OCI-LY3 (cell line): ENCODE results near the gene DOCK2.

Experiments used
- H2AFZ ChIP-seq: fragments of 200-600, 300-600 bp; shearing (Covaris generic); 2 replicates; pipeline ENCODE4 v1.6.0; 2014; ENCODE audit warnings: antibody characterized with exemption, low read depth, low read length
- H3K27ac ChIP-seq: fragments of 200-600, 300-600 bp; sonication (generic); 2 replicates; pipeline ENCODE4 v1.5.1; 2014; ENCODE audit warnings: mild to moderate bottlenecking, low read length, moderate library complexity, mixed read lengths
- H3K27me3 ChIP-seq: fragments of 200-600, 300-600 bp; sonication (generic); 2 replicates; pipeline ENCODE4 v1.6.1; 2014; ENCODE audit warnings: low read depth, low read length, mixed read lengths
- H3K36me3 ChIP-seq: fragments of 200-600, 300-600 bp; sonication (generic); replicated peaks from 2 replicates; pipeline ENCODE3; 2014; ENCODE audit warnings: low read depth, low read length, mixed read lengths
- H3K4me1 ChIP-seq: fragments of 300-600, 200-600 bp; sonication (generic); 2 replicates; pipeline ENCODE4 v1.6.1; 2014; ENCODE audit warnings: low read length, mixed read lengths
- H3K4me2 ChIP-seq: fragments of 200-600, 300-600 bp; sonication (generic); 2 replicates; pipeline ENCODE4 v1.6.1; 2014; ENCODE audit warnings: low read length, mixed read lengths
- H3K4me3 ChIP-seq: fragments of 300-600, 200-600 bp; sonication (generic); 2 replicates; pipeline ENCODE4 v1.5.1; 2014; ENCODE audit warnings: antibody characterized with exemption, mild to moderate bottlenecking, low read length, moderate library complexity
- H3K79me2 ChIP-seq: fragments of 300-600, 200-600 bp; shearing (Covaris generic); 2 replicates; pipeline ENCODE4 v1.6.1; 2014; ENCODE audit warnings: mild to moderate bottlenecking, low read length, mixed read lengths
- H3K9ac ChIP-seq: fragments of 300-600, 200-600 bp; shearing (Covaris generic); 2 replicates; pipeline ENCODE4 v1.6.0; 2014; ENCODE audit warnings: mild to moderate bottlenecking, low read length, moderate library complexity
- H3K9me3 ChIP-seq: fragments of 200-600, 300-600 bp; shearing (Covaris generic); 2 replicates; pipeline ENCODE4 v1.6.1; 2014; ENCODE audit warnings: low read length, mixed read lengths; ENCODE audit not compliant: insufficient read depth
- H4K20me1 ChIP-seq: fragments of 200-600, 300-600 bp; sonication (generic); 2 replicates; pipeline ENCODE4 v1.6.1; 2016; ENCODE audit warnings: low read length, mixed read lengths; ENCODE audit not compliant: insufficient read depth
- EZH2phosphoT487 ChIP-seq: fragments of 200-600 bp; shearing (Covaris generic); IDR thresholded peaks from 2 replicates; pipeline ENCODE4 v1.6.1; 2018; ENCODE audit warnings: antibody characterized with exemption, mixed run types, low read depth
- TF ChIP-seq, protein P1 (sequence below): fragments of 200-600, 300-600 bp; sonication (generic); IDR thresholded peaks from 2 replicates; pipeline ENCODE4 v1.5.1; 2014; ENCODE audit warnings: antibody characterized with exemption, low read length, low read depth

DOCK2 gene

DNA sequence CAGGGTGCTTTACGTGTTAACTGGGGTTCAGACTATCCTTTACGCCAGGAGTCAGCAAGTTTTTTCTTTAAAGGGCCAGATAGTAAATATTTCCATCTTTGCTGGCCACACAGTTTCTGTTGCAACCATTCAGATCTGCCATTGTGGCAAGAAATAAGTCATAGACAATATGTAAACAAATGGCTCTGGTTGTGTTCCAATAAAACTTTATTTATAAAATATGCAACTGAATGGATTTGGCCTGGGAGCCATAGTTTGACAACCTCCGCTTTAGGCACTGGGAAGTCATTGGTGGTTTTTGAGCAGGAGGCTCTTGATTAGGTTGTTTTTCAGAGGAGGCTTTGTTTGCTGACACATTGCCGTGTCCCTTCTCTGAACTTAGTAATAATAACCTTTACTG lies 252.5 kb downstream of the DOCK2 start:
- Histone ChIP-seq H3K4me2 (no peak overlapping the region), H3K4me3 (no peak overlapping the region), H3K36me3 (peaks cover 5% of the 10 kb centered on the region), H3K79me2 (no peaks in the 10 kb centered on the region), H2AFZ (no peak overlapping the region), H3K27me3 (no peaks in the 10 kb centered on the region), H3K9ac (no peak overlapping the region), H4K20me1 (peaks cover 11% of the 10 kb centered on the region; the same call in 1 of the 2 replicates), H3K27ac (no peak overlapping the region), H3K9me3 (no peaks in the 10 kb centered on the region), H3K4me1 (peaks cover 19% of the 10 kb centered on the region)
- TF ChIP-seq, protein P1, sequence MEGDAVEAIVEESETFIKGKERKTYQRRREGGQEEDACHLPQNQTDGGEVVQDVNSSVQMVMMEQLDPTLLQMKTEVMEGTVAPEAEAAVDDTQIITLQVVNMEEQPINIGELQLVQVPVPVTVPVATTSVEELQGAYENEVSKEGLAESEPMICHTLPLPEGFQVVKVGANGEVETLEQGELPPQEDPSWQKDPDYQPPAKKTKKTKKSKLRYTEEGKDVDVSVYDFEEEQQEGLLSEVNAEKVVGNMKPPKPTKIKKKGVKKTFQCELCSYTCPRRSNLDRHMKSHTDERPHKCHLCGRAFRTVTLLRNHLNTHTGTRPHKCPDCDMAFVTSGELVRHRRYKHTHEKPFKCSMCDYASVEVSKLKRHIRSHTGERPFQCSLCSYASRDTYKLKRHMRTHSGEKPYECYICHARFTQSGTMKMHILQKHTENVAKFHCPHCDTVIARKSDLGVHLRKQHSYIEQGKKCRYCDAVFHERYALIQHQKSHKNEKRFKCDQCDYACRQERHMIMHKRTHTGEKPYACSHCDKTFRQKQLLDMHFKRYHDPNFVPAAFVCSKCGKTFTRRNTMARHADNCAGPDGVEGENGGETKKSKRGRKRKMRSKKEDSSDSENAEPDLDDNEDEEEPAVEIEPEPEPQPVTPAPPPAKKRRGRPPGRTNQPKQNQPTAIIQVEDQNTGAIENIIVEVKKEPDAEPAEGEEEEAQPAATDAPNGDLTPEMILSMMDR, result no peak

DNA sequence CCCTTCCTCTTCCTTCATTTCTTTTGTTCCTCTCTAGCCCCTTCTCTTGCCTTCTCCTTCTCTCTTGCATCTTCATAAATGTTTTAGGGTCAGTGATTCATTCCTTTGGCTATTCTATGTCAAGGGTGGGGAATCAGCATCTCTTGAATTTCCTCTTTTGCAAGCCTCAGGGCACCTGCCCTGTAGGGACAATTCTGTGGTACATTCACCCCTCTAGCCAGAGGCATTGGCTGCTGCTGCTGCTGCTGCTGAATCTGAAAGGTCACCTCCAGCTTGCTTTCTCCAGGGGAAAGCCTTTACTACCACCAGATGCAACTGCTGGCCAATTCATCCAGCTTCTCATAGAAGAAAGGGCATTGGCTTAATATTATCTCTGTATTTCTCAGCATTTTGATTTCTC lies 255.9 kb downstream of the DOCK2 start:
- no peak overlapping the region for H3K4me3 ChIP-seq
- H3K79me2 ChIP-seq, result no peaks in the 10 kb centered on the region
- H3K4me2 ChIP-seq, result 0 out of 2 replicates have a peak overlapping the region, but pooled peaks have one; percentile 16
- H2AFZ ChIP-seq, result no peak overlapping the region
- H3K27me3 ChIP-seq, result no peaks in the 10 kb centered on the region
- TF ChIP-seq EZH2phosphoT487, result no peak
- TF ChIP-seq, protein P1, result no peak
- H3K4me1 ChIP-seq, result peaks cover 15% of the 10 kb centered on the region
- no peaks in the 10 kb centered on the region for H3K9me3 ChIP-seq
- no peak overlapping the region for H3K9ac ChIP-seq
- peaks cover 3% of the 10 kb centered on the region for H3K36me3 ChIP-seq
- no peak overlapping the region for H3K27ac ChIP-seq
- H4K20me1 ChIP-seq, result 0 out of 2 replicates have a peak, but pooled peaks cover 10% of the 10 kb centered on the region

DNA sequence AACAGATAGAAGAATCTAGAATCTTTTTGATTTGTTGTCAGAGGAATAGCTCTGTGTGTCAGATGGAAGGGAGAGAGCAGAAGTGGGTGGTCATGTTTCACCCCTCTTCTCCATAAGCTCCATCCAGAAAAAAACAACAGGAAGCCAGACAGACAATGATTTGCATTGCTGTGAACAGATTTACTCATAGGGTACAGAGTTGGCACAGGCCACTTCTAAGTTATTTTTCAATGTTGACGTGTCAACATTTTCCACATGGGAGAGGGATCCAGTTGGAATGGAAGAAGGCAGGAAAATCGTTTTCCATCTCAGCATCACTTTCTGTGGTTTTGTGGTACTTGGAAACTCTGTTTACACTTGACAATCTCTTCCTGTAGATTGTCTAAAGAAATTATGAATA lies 256.5 kb downstream of the DOCK2 start:
- Histone ChIP-seq H3K4me3 (no peak overlapping the region), H3K4me1 (peaks cover 15% of the 10 kb centered on the region), H4K20me1 (0 out of 2 replicates have a peak, but pooled peaks cover 10% of the 10 kb centered on the region), H3K9ac (no peak overlapping the region), H3K79me2 (no peaks in the 10 kb centered on the region), H2AFZ (no peak overlapping the region), H3K27ac (no peak overlapping the region), H3K36me3 (peaks cover 3% of the 10 kb centered on the region), H3K9me3 (no peaks in the 10 kb centered on the region), H3K27me3 (no peaks in the 10 kb centered on the region), H3K4me2 (peak overlapping the region; percentile 16; the same call in 1 of the 2 replicates)
- TF ChIP-seq, protein P1, result no peak
- no peak for TF ChIP-seq EZH2phosphoT487

DNA sequence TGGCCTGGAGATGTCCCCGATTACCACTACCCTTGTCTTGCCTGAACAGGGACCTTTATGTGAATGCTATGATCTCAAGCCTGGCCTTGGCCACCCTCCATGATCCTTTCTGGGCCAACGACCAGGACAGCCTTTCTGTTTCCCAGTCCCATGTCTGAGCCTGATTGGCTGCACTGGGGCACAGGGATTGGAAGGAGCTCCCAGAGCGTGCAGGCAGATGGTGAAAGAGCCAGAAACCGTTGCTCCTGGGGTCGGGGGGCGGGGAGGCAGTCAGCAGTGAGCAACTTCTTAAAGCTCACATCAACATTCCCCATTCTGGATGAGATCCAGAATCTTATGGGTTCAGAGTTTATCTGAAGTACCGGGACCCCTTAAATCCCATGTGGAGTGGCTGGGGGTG lies 258.9 kb downstream of the DOCK2 start:
- H3K4me3 ChIP-seq, result no peak overlapping the region

More for the DNA sequence above, 258.9 kb downstream of the DOCK2 start:
- Histone ChIP-seq H3K9ac (no peak overlapping the region), H4K20me1 (peaks cover 10% of the 10 kb centered on the region; the same call in 1 of the 2 replicates), H3K36me3 (peaks cover 12% of the 10 kb centered on the region), H3K4me2 (no peak overlapping the region), H2AFZ (no peak overlapping the region), H3K27ac (no peak overlapping the region), H3K4me1 (peaks cover 15% of the 10 kb centered on the region), H3K27me3 (no peaks in the 10 kb centered on the region), H3K9me3 (no peaks in the 10 kb centered on the region), H3K79me2 (no peaks in the 10 kb centered on the region)
- TF ChIP-seq, protein P1, result no peak
- no peak for TF ChIP-seq EZH2phosphoT487
